ENCODE measurements around the gene MATN4. TPM values are rescaled to one million over a fixed set of nuclear protein-coding genes. Genes with fewer than 3 reads are reported as not detected.

MATN4 gene
- total RNA-seq, 1 donor from 2014 or later: not detected

GRCh38 chr20:45288860-45289259, 19.2 kb downstream of the MATN4 start:
- H3K36me3 ChIP-seq (ENCODE audit: control insufficient read depth, insufficient read depth, low read length): no peaks in the 10 kb centered on the region
- no peak for DNase-seq (ENCODE audit: low read depth)
- TF ChIP-seq CTCF (IDR thresholded peaks at IDR 0.05; ENCODE audit: insufficient read depth, low read length, poor library complexity, severe bottlenecking): no peak
- peaks cover 6% of the 10 kb centered on the region for H3K27me3 ChIP-seq (ENCODE audit: control insufficient read depth, insufficient read depth, low read length)
- H3K4me3 ChIP-seq (ENCODE audit: low read depth, low read length): no peak overlapping the region

- no peak for DNase-seq (ENCODE audit: low read depth)
- Histone ChIP-seq H3K27me3 (ENCODE audit: control insufficient read depth, insufficient read depth, low read length) (peaks cover 6% of the 10 kb centered on the region), H3K36me3 (ENCODE audit: control insufficient read depth, insufficient read depth, low read length) (no peaks in the 10 kb centered on the region), H3K4me3 (ENCODE audit: low read depth, low read length) (no peak overlapping the region)
- no peak for TF ChIP-seq CTCF (IDR thresholded peaks at IDR 0.05; ENCODE audit: insufficient read depth, low read length, poor library complexity, severe bottlenecking)
Observed at GRCh38 chr20:45288376-45288775, 19.7 kb downstream of the MATN4 start.

GRCh38 chr20:45283551-45284057, 24.5 kb downstream of the MATN4 start:
- Histone ChIP-seq H3K4me3 (ENCODE audit: low read depth, low read length) (no peak overlapping the region), H3K36me3 (ENCODE audit: control insufficient read depth, insufficient read depth, low read length) (no peaks in the 10 kb centered on the region), H3K27me3 (ENCODE audit: control insufficient read depth, insufficient read depth, low read length) (no peaks in the 10 kb centered on the region)
- TF ChIP-seq CTCF (IDR thresholded peaks at IDR 0.05; ENCODE audit: insufficient read depth, low read length, poor library complexity, severe bottlenecking): no peak
- DNase-seq (ENCODE audit: low read depth): no peak

GRCh38 chr20:45282700-45283550, 25.2 kb downstream of the MATN4 start:
- DNase-seq (ENCODE audit: low read depth): no peak
- no peaks in the 10 kb centered on the region for H3K27me3 ChIP-seq (ENCODE audit: control insufficient read depth, insufficient read depth, low read length)
- TF ChIP-seq CTCF (IDR thresholded peaks at IDR 0.05; ENCODE audit: insufficient read depth, low read length, poor library complexity, severe bottlenecking): no peak
- H3K36me3 ChIP-seq (ENCODE audit: control insufficient read depth, insufficient read depth, low read length): no peaks in the 10 kb centered on the region
- H3K4me3 ChIP-seq (ENCODE audit: low read depth, low read length): no peak overlapping the region

- no peak for DNase-seq (ENCODE audit: low read depth)
- no peak overlapping the region for H3K4me3 ChIP-seq (ENCODE audit: low read depth, low read length)
- H3K27me3 ChIP-seq (ENCODE audit: control insufficient read depth, insufficient read depth, low read length): no peaks in the 10 kb centered on the region
- no peaks in the 10 kb centered on the region for H3K36me3 ChIP-seq (ENCODE audit: control insufficient read depth, insufficient read depth, low read length)
- no peak for TF ChIP-seq CTCF (IDR thresholded peaks at IDR 0.05; ENCODE audit: insufficient read depth, low read length, poor library complexity, severe bottlenecking)
Observed at GRCh38 chr20:45279992-45280391, 28.1 kb downstream of the MATN4 start.
